Femur (tissue), 1 donor: Measurements from ENCODE around the gene CD80.

ENCODE experiments used
- DNase-seq: peaks from one replicate; pipeline ENCODE4 v3.0.0-alpha.2; 2017

The CD80 gene

GRCh38 chr3:119542168-119542767 is 17.1 kb downstream of the CD80 start:
- no peak for DNase-seq

- DNase-seq, result no peak
These were observed 17.9 kb downstream of the CD80 start for GRCh38 chr3:119541547-119541946.

GRCh38 chr3:119538772-119539171 is 20.6 kb downstream of the CD80 start:
- no peak for DNase-seq

GRCh38 chr3:119536757-119537156 is 22.7 kb downstream of the CD80 start:
- DNase-seq, result no peak

GRCh38 chr3:119534296-119534695 is 25.1 kb downstream of the CD80 start:
- DNase-seq, result no peak

GRCh38 chr3:119531151-119531550 is 28.3 kb downstream of the CD80 start:
- no peak for DNase-seq

- DNase-seq, result no peak
These were observed 29.0 kb downstream of the CD80 start for GRCh38 chr3:119530456-119530855.

GRCh38 chr3:119529883-119530282 is 29.5 kb downstream of the CD80 start:
- DNase-seq, result no peak

- DNase-seq, result no peak
These were observed 31.7 kb downstream of the CD80 start for GRCh38 chr3:119527714-119528113.

- no peak for DNase-seq
These were observed 34.3 kb downstream of the CD80 start for GRCh38 chr3:119524931-119525662.

GRCh38 chr3:119518026-119518425 is 41.4 kb downstream of the CD80 start:
- no peak for DNase-seq

- no peak for DNase-seq
These were observed 42.3 kb downstream of the CD80 start for GRCh38 chr3:119517112-119517511.

GRCh38 chr3:119514637-119515036 is 44.8 kb downstream of the CD80 start:
- DNase-seq, result no peak

GRCh38 chr3:119510690-119511089 is 48.7 kb downstream of the CD80 start:
- no peak for DNase-seq

- DNase-seq, result no peak
These were observed 51.1 kb downstream of the CD80 start for GRCh38 chr3:119508172-119508845.

- DNase-seq, result no peak
These were observed 52.0 kb downstream of the CD80 start for GRCh38 chr3:119507404-119507803.

- no peak for DNase-seq
These were observed 52.8 kb downstream of the CD80 start for GRCh38 chr3:119506631-119507030.

GRCh38 chr3:119500901-119501300 is 58.5 kb downstream of the CD80 start:
- DNase-seq, result no peak

- no peak for DNase-seq
These were observed 59.1 kb downstream of the CD80 start for GRCh38 chr3:119500265-119500664.

- peak; percentile 99 for DNase-seq
These were observed 61.0 kb downstream of the CD80 start, which contains the start of gene TIMMDC1 for GRCh38 chr3:119498186-119499011. TSS of gene TIMMDC1 (plus strand) at chr3:119498547. CDS start at chr3:119498734, 187 bp downstream.

GRCh38 chr3:119497820-119498185 is 61.6 kb downstream of the CD80 start:
- peak; percentile 39 for DNase-seq

- no peak for DNase-seq
These were observed 64.8 kb downstream of the CD80 start for GRCh38 chr3:119494597-119494996.

- no peak for DNase-seq
These were observed 66.6 kb downstream of the CD80 start for GRCh38 chr3:119492810-119493209.
